PFSK-1 (cell line): ENCODE measurements around the gene GCNT1.

ENCODE experiments used
- FOXP2 ChIP-seq: optimal IDR thresholded peaks from 2 replicates; pipeline ENCODE3; 2011; ENCODE audit warnings: borderline replicate concordance, control low read depth, inconsistent platforms; ENCODE audit not compliant: insufficient read depth; ENCODE audit errors: extremely low read length, extremely low read depth
- REST ChIP-seq, 2 experiments: IDR thresholded peaks; 2 replicates each; pipeline versions ENCODE4 v1.6.1 to v1.8.0; 2011 to 2012; ENCODE audit warnings: low read depth in 2 of 2, low read length in 2 of 2, control low read depth in 1 of 2, inconsistent platforms in 1 of 2, mild to moderate bottlenecking in 1 of 2, moderate library complexity in 1 of 2; ENCODE audit not compliant: insufficient read depth in 1 of 2

DNA sequence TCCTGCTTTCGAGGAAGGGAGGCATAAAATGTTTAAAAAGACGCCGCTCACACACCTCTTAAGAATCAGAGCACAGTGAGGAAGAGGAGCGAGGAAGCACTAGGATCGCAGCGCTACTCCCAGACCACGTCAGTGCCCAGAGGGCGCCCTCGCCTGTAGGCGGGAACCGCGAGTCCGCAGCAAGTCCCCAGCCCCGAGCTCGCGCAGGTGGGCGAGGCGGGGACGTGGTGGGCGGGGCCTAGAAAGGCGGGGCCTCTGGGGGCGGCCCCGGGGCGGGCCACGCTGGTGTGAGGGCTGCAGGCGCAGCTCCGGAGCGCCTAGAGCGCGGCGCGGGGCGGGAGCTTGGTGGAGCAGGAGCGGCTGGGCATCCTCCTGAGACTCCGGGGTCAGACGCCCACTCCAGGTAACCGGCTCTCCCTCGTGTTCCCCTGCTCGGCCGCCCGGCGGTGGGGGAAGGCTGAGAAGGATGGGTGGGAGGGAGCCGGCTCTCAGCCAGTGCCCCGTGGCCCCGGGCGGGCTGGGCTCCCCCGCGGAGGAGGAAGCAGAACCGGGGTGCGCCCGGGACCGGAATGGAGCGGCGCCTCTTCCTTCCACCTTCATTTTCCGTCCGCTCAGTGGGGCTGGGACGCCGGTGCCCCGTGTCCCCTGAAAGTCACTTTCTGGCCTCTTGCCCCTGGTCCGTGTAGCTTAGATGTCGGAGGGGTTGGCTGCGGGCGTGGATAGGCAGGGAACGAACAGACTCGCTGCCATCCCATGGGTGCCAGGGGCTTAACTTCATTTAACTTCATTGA lies at the start of gene GCNT1:
- no peak for TF ChIP-seq FOXP2
- no peak for TF ChIP-seq REST (IDR thresholded peaks at IDR 0.05; ENCODE audit: insufficient read depth in 1 of 2, low read depth in 2 of 2, low read length in 2 of 2)
